Glomerular endothelial cell (primary cell): ENCODE data around the gene UGT1A6. TPM values are rescaled to one million over a fixed set of nuclear protein-coding genes. Genes with fewer than 3 reads are reported as not detected.
"Not testable (repeated sequence)": the region's sequence is repeated elsewhere in the genome, so short reads cannot be mapped to it uniquely, and the experiment has no call there.

ENCODE experiments used
- DNase-seq: peaks from one replicate; pipeline ENCODE4 v3.0.0-alpha.2; 2011; ENCODE audit warnings: low read depth, low spot score; ENCODE audit errors: extremely low read depth
- total RNA-seq: library from RNA; depleted of rRNA; stranded (reverse); fragments of >200 nt; gene quantifications from 2 replicates; pipeline ENCODE4 v1.2.3, GENCODE V29; 2015

The UGT1A6 gene
- not detected in 2 replicates for total RNA-seq

GRCh38 chr2:233692648-233693047, at the start of gene UGT1A6:
UGT1A6 (plus strand) TSS chr2:233692890; CDS start chr2:233693005, 115 bp downstream.
- DNase-seq = no peak

- DNase-seq = no peak
These were observed 49.6 kb upstream of the UGT1A6 start for GRCh38 chr2:233643128-233643527.

- DNase-seq = not testable (repeated sequence)
These were observed 46.7 kb upstream of the UGT1A6 start for GRCh38 chr2:233646033-233646432.

GRCh38 chr2:233650981-233651380, 41.7 kb upstream of the UGT1A6 start:
- no peak for DNase-seq

- no peak for DNase-seq
These were observed 41.3 kb upstream of the UGT1A6 start for GRCh38 chr2:233651430-233651829.

GRCh38 chr2:233654501-233654900, 38.2 kb upstream of the UGT1A6 start:
- no peak for DNase-seq

- no peak for DNase-seq
These were observed 37.6 kb upstream of the UGT1A6 start for GRCh38 chr2:233655043-233655442.

GRCh38 chr2:233655943-233656342, 36.7 kb upstream of the UGT1A6 start:
- not testable (repeated sequence) for DNase-seq

- no peak for DNase-seq
These were observed 36.2 kb upstream of the UGT1A6 start for GRCh38 chr2:233656443-233656842.

GRCh38 chr2:233658610-233659009, 34.1 kb upstream of the UGT1A6 start:
- DNase-seq = no peak

- DNase-seq = no peak
These were observed 28.8 kb upstream of the UGT1A6 start for GRCh38 chr2:233663911-233664310.

GRCh38 chr2:233668605-233669260, 24.0 kb upstream of the UGT1A6 start:
- DNase-seq = no peak

- DNase-seq = no peak
These were observed 21.2 kb upstream of the UGT1A6 start, which contains the start of gene UGT1A9 for GRCh38 chr2:233671290-233672161. UGT1A9 (plus strand) TSS chr2:233671898; CDS start chr2:233671935, 37 bp downstream.

- no peak for DNase-seq
These were observed 19.8 kb upstream of the UGT1A6 start for GRCh38 chr2:233672886-233673285.

GRCh38 chr2:233673896-233674295, 18.8 kb upstream of the UGT1A6 start:
- DNase-seq = no peak

- DNase-seq = no peak
These were observed 18.4 kb upstream of the UGT1A6 start for GRCh38 chr2:233674314-233674713.

GRCh38 chr2:233674995-233675394, 17.7 kb upstream of the UGT1A6 start:
- no peak for DNase-seq

- DNase-seq = no peak
These were observed 16.6 kb upstream of the UGT1A6 start for GRCh38 chr2:233676046-233676445.

- DNase-seq = no peak
These were observed 13.5 kb upstream of the UGT1A6 start for GRCh38 chr2:233679196-233679595.

GRCh38 chr2:233680361-233681045, 12.2 kb upstream of the UGT1A6 start:
- DNase-seq = no peak

GRCh38 chr2:233681521-233682099, 11.1 kb upstream of the UGT1A6 start, which contains the start of gene UGT1A7:
UGT1A7 (plus strand) TSS chr2:233681901; CDS start chr2:233681938, 37 bp downstream.
- DNase-seq = no peak
